HUDEP-2 (cell line): ENCODE measurements around the gene NUDT3.
A peak's percentile ranks its signal among the peaks of the same experiment; 100 is the strongest.
"Not testable (repeated sequence)": the region's sequence is repeated elsewhere in the genome, so short reads cannot be mapped to it uniquely, and the experiment has no call there.

Source experiments
- DNase-seq, 76 experiments: peaks; one replicate each; lab custom pipeline; 2025; ENCODE audit not compliant: unreplicated experiment in 76 of 76; lab: John Stamatoyannopoulos, UW

The NUDT3 gene

DNA sequence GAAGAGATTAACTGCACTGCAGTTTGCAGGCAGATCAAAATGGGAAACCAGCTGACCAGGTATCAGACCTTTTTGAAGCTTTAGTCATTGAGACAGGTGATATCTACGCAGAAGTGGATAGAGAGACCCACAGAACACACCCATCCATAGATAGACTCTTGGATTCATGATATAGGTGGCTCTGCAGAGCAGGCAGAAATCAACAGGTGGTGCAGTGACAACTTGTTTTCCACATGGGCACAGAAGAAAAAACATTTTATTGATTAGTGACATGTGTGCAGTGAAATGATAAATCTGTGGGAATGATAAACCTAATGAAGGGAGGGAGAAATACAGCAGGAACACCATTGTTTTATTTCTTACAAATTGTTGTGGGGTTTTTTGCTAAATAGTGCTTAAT is 45.2 kb downstream of the NUDT3 start:
- DNase-seq, result no peak

DNA sequence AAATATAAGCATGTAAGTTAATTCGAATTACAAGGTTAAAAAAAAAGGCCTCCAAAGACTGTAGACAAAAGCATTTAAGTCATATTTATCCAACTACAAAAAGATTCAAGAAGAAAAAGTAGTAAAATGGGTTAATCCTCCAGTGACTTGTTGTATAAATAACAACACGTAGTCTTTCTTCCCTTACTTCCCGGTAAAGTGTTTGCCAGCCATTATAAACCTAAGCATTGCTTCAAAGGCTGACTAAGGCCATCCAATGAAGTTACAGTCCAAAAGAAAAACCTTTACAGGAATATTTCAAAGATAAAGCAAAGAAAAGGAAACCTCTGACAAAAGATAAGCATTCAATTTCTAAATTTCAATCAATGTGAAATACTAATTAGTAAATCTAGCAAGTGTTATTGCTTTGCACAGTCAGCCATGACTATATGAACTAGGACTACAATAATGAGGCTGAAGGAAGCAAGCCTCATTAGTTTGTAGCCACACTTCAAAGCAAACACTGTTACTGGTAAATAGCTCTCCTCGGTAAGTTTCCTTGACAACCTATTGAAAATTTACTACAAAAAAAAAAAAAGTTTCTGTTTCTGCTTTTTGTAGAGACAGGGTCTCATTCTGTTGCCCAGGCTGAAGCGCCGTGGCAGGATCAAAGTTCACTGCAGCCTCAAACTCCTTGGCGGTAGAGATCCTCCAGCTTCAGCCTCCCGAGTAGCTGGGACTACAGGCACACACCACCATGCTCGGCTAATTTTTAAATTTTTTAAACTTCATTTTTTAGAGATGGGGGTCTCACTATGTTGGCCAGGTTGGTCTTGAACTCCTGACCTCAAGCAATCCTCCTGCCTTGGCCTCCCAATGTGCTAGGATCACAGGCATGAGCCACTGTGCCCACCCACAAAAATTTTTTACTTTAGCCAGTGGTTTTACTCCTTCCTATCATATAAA is 46.0 kb downstream of the NUDT3 start:
- DNase-seq, result no peak

DNA sequence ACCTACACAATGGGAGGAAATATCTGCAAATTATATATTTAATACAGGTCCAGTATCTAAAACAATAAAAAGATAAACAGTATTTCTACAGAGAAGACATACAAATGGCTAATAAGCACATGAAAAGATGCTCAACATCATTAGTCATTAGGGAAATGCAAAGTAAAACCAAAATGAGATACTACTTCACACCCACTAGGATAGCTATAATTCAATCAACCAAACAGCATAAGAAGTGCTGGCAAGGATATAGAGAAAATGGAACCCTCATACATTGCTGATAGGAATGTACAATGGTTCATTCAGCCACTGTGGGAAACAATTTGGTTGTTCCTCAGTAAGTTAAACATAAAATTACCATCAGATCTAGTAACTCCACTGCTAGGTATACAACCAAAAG is 48.7 kb downstream of the NUDT3 start:
- no peak for DNase-seq

DNA sequence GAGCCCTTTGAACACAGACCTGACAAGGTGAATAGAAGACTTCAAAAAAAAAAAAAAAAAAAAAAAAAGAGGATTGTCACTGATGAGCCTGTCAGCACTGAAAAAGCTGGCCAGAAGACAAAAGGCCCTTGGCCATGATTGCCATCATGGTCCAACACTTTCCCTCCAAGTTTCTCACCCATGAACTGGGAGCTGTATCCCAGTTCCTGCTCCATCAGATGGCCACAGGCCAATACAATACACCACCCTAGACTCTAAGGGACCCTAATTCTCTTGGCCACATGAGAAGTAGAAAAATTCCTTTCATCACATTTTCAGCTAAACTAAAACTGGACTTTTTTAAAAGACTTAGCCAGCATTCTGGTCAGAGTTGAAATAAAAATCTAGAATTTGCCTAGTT is 50.2 kb downstream of the NUDT3 start:
- no peak for DNase-seq

DNA sequence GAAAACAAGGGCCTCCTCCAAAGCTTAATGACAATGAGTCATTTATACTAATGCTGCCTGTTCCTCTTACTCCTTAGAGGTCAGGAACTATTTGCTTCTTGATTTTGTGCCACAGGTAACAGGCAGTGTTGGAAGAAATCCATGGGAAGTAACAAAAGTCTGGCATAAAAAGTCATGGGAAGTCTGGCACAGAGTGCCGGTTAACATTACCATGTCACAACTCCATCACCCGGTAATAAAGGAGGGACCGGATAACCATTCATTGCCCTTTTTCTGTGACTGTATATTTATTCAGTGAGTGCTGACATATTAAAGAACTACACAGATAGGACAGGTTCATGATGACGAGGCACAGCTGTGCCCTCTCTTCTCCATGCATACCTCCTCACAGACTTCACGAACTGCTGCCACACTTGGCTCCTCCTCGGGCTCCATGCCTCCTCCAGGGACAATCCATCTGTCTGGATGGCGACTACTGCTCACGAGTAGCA is 50.9 kb downstream of the NUDT3 start:
- DNase-seq, result no peak

DNA sequence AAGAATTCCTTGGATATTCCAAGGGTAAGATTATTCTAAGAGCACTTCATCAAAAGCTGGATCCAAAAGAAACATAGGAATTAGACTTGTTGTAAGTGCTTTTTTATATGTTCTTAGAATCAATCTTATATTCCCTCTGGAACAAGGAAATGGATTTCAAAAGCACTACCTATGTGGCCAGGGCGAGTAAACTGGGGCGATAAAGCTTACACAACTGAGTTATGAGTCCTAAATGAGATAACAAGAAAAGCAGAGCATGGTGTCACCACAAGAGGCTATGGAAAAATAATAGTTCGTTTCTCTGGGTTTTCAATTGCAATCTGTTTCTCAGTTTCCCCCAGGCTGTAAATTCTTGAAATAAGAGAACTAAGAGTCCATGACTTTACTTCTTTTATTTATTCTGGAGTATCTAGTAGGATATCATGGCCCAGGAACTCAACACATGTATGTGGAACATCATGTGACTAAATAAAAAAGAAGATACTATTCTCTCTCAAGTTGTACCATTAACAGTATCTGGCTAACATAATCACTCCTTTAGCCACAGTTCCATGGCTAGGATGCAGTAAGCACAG is 51.5 kb downstream of the NUDT3 start:
- DNase-seq, result no peak

DNA sequence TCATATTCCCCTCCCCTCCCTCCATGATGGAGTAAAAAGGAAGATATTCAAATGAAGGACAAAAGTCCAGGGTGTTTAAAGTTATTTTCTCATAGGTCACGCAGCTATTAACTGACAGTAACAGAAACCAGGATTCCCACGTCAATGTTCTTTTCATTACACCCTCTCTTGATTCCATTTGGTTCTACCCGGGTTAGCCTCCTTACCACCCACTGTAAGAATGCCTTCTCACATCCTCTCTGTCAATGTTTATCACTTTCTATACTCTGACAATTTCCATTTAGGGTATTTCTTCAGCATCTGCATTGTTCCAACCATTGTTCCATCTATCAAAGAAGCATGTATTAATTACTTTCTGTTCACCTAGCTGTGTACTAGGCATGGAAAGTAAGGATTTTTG is 52.1 kb downstream of the NUDT3 start:
- no peak for DNase-seq

DNA sequence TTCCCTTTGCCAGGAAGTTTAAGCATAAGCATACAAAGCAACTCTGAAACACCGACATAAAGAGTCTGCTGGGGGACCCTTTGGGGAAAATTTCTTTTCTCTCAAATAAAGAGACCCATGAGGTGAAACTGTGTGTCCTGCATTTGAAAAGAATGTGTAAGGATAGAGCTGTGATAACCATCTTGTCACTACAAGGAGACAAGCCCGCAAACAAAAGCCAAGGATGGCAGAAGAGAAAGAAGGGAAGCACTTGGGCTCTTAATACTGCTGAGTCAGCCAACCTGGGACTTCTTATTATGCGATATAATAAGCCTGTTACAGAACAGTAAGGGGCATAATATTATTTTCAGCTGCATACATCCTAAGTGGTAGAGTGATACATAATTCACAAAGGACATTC is 52.5 kb downstream of the NUDT3 start:
- DNase-seq, result no peak

DNA sequence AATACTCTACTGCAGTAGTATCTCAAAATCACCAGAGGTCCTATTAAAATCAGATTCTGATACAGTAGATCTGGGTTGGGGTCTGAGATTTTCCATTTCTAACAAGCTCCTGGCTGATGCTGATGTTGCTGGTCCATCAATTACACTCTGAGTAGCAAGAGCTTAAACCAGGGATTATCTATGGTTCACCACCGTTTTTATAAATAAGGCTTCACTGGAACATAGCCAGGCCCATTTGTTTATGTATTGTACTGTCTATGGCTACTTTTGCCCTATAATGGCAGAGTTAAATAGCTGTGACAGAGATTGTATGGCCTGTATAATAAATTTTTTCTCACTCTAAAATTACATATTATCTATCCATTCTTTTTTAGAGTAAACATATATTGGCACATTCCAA is 53.0 kb downstream of the NUDT3 start:
- DNase-seq, result no peak

DNA sequence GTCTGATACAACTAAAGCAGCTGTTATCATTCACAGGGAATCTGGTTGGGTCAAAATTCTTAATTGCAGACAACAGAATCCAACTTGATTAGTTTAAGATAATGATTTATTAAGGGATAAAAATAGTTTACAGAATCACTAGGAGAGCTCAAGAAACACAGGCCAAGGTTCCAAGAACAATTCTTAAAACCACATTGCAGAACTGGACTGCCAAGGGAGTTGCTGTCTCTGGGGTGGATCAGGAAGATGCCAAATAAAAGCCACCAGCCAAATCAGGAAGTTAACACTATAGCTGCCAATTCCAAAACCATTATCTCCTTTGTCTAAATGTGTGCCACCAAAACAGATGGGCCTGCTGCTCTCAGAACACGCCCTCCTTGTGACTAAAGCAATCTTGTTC is 53.7 kb downstream of the NUDT3 start:
- DNase-seq, result peak in 11 of 76 experiments; percentile 21 to 55 (median 32)

DNA sequence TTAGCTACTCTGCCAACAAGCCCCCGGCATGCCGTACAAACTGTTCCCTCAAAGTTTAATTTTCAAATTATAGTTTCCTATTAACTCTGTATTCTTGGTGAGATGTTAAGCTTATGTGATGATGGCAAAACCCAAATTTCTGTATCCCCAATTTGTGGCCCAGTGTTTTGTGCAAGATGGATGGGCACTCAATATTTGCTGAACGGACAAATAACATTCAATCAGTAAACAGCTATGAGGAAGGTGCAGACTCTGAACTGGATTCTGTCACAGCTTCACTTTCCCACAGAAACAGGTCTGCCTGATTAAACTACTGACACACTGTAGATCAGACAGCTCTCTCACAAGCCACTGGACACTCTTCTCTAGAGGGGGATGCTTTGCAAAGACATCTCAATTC is 54.1 kb downstream of the NUDT3 start:
- no peak for DNase-seq

DNA sequence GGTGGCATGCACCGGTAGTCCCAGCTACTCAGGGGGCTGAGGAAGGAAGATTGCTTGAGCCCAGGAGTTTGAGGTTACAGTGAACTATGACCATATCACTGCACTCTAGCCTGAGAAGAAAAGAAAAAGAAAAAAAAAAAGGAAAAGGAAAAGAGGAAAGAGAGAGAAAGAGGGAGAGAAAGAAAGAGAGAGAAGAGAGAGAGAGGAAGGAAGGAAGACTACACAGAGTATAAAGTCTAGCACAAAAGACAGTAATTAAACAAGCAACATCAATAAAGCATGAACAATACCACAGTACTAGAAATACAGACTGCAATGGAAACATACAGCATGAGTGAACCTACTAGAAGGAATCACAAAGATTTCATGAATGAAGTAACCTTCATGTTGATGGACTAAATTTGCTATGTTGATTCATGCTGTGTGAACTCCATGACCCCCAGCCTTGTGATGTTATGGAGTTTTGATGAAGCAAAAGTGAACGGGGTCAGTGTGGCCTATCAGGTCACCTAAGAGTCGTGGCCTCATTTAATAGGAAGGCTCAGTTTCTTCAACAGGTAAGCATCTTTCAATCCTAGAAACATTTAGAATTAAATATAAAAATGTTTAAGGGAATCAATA is 57.6 kb downstream of the NUDT3 start:
- no peak for DNase-seq

DNA sequence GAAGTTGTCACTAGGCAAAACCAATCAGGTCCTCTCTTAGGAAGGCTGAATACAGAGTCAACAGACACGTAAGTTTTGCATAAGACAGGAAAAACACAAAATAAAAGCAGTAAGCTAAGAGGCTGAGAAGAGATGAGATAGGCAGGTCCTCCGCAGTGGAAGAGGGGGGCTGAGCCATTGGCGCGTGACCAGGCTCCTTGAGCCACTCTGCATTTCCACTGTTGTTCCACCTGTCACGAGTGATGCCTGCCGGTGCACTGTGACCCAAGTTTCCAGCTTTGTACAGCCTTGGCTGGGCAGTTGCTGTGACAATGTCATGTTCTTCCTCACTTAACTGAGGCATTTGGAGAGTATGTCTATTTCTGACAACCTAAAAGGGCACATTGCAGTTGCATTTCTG is 58.6 kb downstream of the NUDT3 start:
- DNase-seq, result no peak

DNA sequence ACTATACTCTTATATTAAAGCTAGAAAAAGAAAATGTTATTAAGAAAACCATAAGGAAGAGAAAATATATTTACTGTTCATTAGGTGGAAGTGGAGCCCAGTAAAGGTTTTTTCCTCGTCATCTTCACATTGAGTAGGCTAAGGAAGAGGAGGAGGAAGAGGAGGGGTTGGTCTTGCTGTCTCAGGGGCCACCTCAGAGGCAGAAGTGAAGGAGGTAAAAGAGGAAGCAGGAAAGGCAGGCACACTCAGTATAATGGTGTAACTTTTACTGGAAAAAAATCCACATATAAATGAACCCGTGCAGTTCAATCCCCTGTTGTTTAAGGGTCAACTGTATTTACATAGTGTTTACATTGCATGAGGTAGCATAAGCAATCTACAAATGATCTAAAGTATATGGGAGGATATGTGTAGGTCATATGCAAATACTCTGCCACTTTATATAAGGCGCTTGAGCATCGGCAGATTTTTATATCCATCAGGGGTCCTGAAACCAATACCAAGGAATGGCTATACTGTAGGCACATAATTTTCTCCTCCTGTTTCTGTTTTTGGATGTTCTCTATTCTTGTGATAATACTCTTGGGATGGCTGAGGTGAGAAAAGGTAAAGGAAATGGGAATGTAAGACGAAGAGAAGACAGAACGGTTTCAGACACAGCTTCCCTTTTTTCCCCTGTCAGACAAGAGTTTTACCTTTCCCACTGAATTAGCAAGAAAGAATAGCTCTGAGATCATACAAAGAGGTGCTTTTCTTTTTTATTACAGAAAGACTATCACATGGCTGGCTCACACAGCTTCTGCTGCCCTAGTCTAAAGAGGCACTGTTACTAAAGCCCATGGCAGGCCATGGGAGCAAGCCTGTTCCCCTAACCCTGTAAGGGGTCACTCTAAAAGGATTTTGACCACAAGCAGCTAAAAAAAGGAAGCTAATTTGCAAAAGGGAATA is 59.9 kb downstream of the NUDT3 start:
- DNase-seq, result no peak

DNA sequence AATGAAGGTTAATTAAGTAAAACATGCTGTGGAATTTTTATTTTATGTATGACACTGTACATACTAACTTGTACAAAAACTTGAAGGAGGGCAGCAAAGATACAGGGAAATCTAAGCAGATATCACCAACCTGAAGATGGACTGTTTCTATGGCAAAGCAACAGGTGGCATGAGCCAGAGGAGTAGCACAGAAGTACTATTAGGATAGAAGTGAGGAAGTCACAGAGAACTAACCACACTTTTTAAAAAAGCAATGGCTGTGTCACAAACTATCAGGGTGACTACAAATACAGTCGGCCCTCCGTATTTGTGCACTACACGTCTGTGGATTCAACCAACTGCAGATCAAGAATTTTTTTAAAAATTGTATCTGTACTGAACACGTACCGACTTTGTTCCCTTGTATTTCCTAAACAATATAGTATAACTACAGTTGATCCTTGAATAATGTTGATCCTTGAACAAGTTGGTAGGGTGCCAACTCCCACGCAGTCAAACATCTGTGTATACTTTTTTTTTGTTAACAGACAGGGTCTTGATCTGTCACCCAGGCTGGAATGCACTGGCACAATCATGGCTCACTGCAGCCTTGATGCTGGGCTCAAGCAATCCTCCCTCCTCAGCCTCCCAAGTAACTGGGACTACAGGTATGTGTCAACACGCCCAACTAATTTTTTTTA is 61.0 kb downstream of the NUDT3 start:
- DNase-seq, result peak in 2 of 76 experiments; percentile 29 to 33

DNA sequence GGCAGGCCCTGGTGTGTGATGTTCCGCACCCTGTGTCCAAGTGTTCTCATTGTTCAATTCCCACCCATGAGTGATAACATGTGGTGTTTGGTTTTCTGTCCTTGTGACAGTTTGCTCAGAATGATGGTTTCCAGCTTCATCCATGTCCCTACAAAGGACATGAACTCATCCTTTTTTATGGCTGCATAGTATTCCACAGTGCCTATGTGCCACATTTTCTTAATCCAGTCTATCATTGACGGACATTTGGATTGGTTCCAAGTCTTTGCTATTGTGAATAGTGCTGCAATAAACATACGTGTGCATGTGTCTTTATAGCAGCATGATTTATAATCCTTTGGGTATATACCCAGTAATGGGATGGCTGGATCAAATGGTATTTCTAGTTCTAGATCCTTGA is 62.7 kb downstream of the NUDT3 start:
- DNase-seq, result not testable (repeated sequence)

DNA sequence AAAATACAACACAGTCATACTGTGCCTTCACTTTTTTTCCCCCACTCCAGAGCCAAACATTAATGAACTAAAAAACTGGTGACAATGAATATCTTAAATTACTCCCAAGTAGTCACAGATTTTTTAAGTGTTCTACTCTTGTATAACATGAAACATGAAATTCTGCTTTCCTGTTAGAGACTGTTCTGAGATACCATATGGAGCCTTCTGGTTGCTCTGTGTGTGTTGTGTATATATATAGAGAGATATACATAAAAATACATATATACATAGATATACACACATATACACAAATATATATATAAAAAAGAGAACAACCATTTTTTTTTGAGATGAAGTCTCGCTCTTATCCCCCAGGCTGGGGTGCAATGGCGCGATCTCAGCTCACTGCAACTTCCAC is 63.5 kb downstream of the NUDT3 start:
- no peak for DNase-seq

DNA sequence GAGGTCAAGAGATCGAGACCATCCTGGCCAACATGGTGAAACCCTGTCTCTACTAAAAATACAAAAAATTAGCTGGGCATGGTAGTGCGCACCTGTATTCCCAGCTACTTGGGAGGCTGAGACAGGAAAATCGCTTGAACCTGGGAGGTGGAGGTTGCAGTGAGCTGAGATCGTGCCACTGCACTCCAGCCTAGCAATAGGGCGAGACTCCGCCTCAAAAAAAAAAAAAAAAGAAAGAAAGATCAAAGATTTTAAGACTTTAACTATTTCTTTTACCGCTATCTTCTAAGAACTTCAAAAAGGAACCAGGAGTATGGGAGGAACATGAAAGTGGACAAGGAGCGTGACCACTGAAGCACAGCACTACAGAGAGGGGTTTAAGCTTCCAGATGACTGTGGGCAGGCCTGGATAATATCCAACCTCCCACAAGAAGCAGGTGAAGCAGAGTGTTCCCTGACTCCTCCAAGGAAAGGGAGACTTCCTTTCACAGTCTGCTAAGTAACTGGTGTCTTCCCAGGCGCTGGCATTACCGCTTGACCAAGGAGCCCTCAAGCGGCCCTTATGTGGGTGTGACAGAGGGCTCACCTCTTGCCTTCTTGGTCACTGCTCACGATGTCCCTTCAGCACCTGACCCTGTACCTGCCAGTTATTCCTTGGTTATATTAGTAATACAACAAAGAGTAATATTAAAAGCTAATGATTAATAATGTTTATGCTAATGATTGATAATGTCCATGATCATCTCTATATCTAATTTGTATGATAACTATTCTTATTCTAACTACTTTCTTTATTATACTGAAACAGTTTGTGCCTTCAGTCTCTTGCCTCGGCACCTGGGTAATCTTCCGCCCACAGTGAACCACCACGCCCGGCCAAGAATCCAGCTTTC is 64.9 kb downstream of the NUDT3 start:
- DNase-seq, result not testable (repeated sequence)

DNA sequence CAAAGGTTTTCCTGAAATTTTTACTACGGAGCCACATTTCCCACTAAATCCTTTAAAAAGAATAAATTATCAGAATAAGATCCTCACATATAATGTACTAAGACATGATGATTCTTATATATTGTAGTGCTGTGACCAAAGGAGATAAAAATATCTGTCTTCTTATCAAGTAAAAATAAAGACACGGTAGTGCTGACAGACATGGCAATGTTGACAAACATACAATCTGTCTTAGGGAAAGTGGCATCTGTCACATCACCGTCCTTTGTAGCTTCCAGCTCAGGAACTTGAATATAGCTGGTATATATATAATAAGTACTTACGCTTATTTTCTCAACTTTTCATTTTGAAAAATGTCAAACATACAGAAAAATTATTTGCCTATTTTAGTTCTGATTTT is 66.8 kb downstream of the NUDT3 start:
- DNase-seq, result no peak
